NT2/D1 (cell line): Measurements from ENCODE around the gene SPATA31A1.
"Not testable (repeated sequence)": the region's sequence is repeated elsewhere in the genome, so short reads cannot be mapped to it uniquely, and the experiment has no call there.

Source experiments
- DNase-seq: peaks from one replicate; pipeline ENCODE4 v3.0.0-alpha.2; 2011; ENCODE audit warnings: low read depth, low spot score
- H3K27me3 ChIP-seq: 2 replicates; pipeline ENCODE4 v1.6.0; 2011; ENCODE audit warnings: mild to moderate bottlenecking; ENCODE audit not compliant: insufficient read length, insufficient read depth
- H3K36me3 ChIP-seq: 2 replicates; pipeline ENCODE4 v1.6.1; 2011; ENCODE audit warnings: mild to moderate bottlenecking, low read length, mixed read lengths; ENCODE audit not compliant: insufficient read depth, insufficient read length
- H3K4me1 ChIP-seq: 2 replicates; pipeline ENCODE4 v1.5.1; 2011; ENCODE audit not compliant: insufficient read depth, insufficient read length
- H3K4me3 ChIP-seq: 2 replicates; pipeline ENCODE4 v1.5.1; 2011; ENCODE audit warnings: low read depth; ENCODE audit not compliant: insufficient read length
- H3K9ac ChIP-seq: 2 replicates; pipeline ENCODE4 v1.6.0; 2011; ENCODE audit warnings: low read depth; ENCODE audit not compliant: insufficient read length
- H3K9me3 ChIP-seq: 2 replicates; pipeline ENCODE4 v1.5.1; 2011; ENCODE audit warnings: mild to moderate bottlenecking, low read length; ENCODE audit not compliant: insufficient read depth

Gene SPATA31A1

GRCh38 chr9:39355369-39355768, at the start of gene SPATA31A1:
Gene SPATA31A1, plus strand, starts transcription at chr9:39355669. Its CDS starts 62 bp downstream, at chr9:39355731.
- H3K9ac ChIP-seq, H3K4me3 ChIP-seq, H3K9me3 ChIP-seq, H3K27me3 ChIP-seq, DNase-seq, H3K4me1 ChIP-seq, H3K36me3 ChIP-seq: not testable (repeated sequence)

- not testable (repeated sequence) for H3K4me3 ChIP-seq, H3K9ac ChIP-seq, H3K36me3 ChIP-seq, H3K27me3 ChIP-seq, DNase-seq, H3K4me1 ChIP-seq, H3K9me3 ChIP-seq
Measured at GRCh38 chr9:39407261-39408204, 52.1 kb downstream of the SPATA31A1 start.

GRCh38 chr9:39411254-39411940, 55.9 kb downstream of the SPATA31A1 start:
- not testable (repeated sequence) for H3K9me3 ChIP-seq, H3K4me1 ChIP-seq, DNase-seq, H3K27me3 ChIP-seq, H3K36me3 ChIP-seq, H3K9ac ChIP-seq, H3K4me3 ChIP-seq
